ENCODE measurements around the gene RD3L.

Gene RD3L

GRCh38 chr14:103897075-103897947, 45.0 kb downstream of the RD3L start:
- no peak overlapping the region for H3K4me3 ChIP-seq (ENCODE audit: low read depth, low read length)
- DNase-seq (ENCODE audit: low read depth) = no peak
- no peak for TF ChIP-seq CTCF (IDR thresholded peaks at IDR 0.05; ENCODE audit: control insufficient read depth, extremely low read depth, insufficient read depth)

- no peak for TF ChIP-seq CTCF (IDR thresholded peaks at IDR 0.05; ENCODE audit: control insufficient read depth, extremely low read depth, insufficient read depth)
- no peak for DNase-seq (ENCODE audit: low read depth)
- no peak overlapping the region for H3K4me3 ChIP-seq (ENCODE audit: low read depth, low read length)
Observed at GRCh38 chr14:103896578-103896977, 45.8 kb downstream of the RD3L start.

GRCh38 chr14:103894723-103895059, 47.6 kb downstream of the RD3L start:
- no peak for TF ChIP-seq CTCF (IDR thresholded peaks at IDR 0.05; ENCODE audit: control insufficient read depth, extremely low read depth, insufficient read depth)
- no peak overlapping the region for H3K4me3 ChIP-seq (ENCODE audit: low read depth, low read length)
- DNase-seq (ENCODE audit: low read depth) = no peak

GRCh38 chr14:103894034-103894722, 48.2 kb downstream of the RD3L start:
- no peak for TF ChIP-seq CTCF (IDR thresholded peaks at IDR 0.05; ENCODE audit: control insufficient read depth, extremely low read depth, insufficient read depth)

GRCh38 chr14:103892247-103892646, 50.1 kb downstream of the RD3L start:
- H3K4me3 ChIP-seq (ENCODE audit: low read depth, low read length) = no peak overlapping the region
- no peak for DNase-seq (ENCODE audit: low read depth)
- TF ChIP-seq CTCF (IDR thresholded peaks at IDR 0.05; ENCODE audit: control insufficient read depth, extremely low read depth, insufficient read depth) = no peak

More at GRCh38 chr14:103894034-103894722, 48.2 kb downstream of the RD3L start:
- DNase-seq (ENCODE audit: low read depth) = no peak
- H3K4me3 ChIP-seq (ENCODE audit: low read depth, low read length) = no peak overlapping the region

GRCh38 chr14:103891667-103892215, 50.6 kb downstream of the RD3L start:
- no peak overlapping the region for H3K4me3 ChIP-seq (ENCODE audit: low read depth, low read length)
- TF ChIP-seq CTCF (IDR thresholded peaks at IDR 0.05; ENCODE audit: control insufficient read depth, extremely low read depth, insufficient read depth) = no peak
- no peak for DNase-seq (ENCODE audit: low read depth)
